ENCODE measurements around the gene MAP7D2. TPM values are rescaled to one million over a fixed set of nuclear protein-coding genes. Genes with fewer than 3 reads are reported as not detected.

The MAP7D2 gene
- total and polyA plus RNA-seq, 2 experiments from 2014 or later = 0.94 to 1.7 TPM

GRCh38 chrX:20135944-20136343 lies 19.2 kb upstream of the MAP7D2 start:
- no peak for TF ChIP-seq CTCF (IDR thresholded peaks at IDR 0.05; ENCODE audit: poor library complexity)
- H3K27me3 ChIP-seq = no peaks in the 10 kb centered on the region
- DNase-seq (ENCODE audit: low spot score) = no peak
- no peak overlapping the region for H3K4me2 ChIP-seq
- peaks cover 19% of the 10 kb centered on the region for H4K20me1 ChIP-seq (ENCODE audit: insufficient read depth, poor library complexity, severe bottlenecking)
- 71% methylated on average over 5 of the region's 5 CpGs for WGBS (ENCODE audit: low lambda C conversion rate, missing lambda C conversion rate)
- H3K4me3 ChIP-seq = no peak overlapping the region
- H3K27ac ChIP-seq = no peak overlapping the region
- peaks cover 38% of the 10 kb centered on the region for H3K79me2 ChIP-seq
- no peaks in the 10 kb centered on the region for H3K9me3 ChIP-seq (ENCODE audit: low read depth)
- H3K36me3 ChIP-seq (replicated peaks; ENCODE audit: insufficient read depth, low read depth) = no peaks in the 10 kb centered on the region
- H3K9me2 ChIP-seq (replicated peaks; ENCODE audit: insufficient read depth) = no peaks in the 10 kb centered on the region
- no peak overlapping the region for H2AFZ ChIP-seq
- H3K4me1 ChIP-seq (ENCODE audit: insufficient read depth) = no peaks in the 10 kb centered on the region

- Histone ChIP-seq H3K36me3 (replicated peaks; ENCODE audit: insufficient read depth, low read depth) (no peaks in the 10 kb centered on the region), H3K4me3 (no peak overlapping the region), H4K20me1 (ENCODE audit: insufficient read depth, poor library complexity, severe bottlenecking) (peaks cover 3% of the 10 kb centered on the region), H3K27ac (no peak overlapping the region), H3K9me3 (ENCODE audit: low read depth) (no peaks in the 10 kb centered on the region), H3K27me3 (no peaks in the 10 kb centered on the region), H3K9me2 (replicated peaks; ENCODE audit: insufficient read depth) (no peaks in the 10 kb centered on the region), H2AFZ (no peak overlapping the region), H3K4me2 (no peak overlapping the region), H3K79me2 (peaks cover 14% of the 10 kb centered on the region), H3K4me1 (ENCODE audit: insufficient read depth) (no peaks in the 10 kb centered on the region)
- no peak for TF ChIP-seq EZH2phosphoT487 (IDR thresholded peaks at IDR 0.05; ENCODE audit: low read depth, severe bottlenecking, unreplicated experiment)
- TF ChIP-seq CTCF (IDR thresholded peaks at IDR 0.05; ENCODE audit: poor library complexity) = no peak
- TF ChIP-seq EZH2 (IDR thresholded peaks at IDR 0.05; ENCODE audit: borderline replicate concordance) = no peak
- DNase-seq (ENCODE audit: low spot score) = no peak
- WGBS (ENCODE audit: low lambda C conversion rate, missing lambda C conversion rate) = 87% methylated on average over 1 of the region's 1 CpG
These were observed 16.0 kb upstream of the MAP7D2 start for GRCh38 chrX:20132666-20133065.

GRCh38 chrX:20130357-20130756 lies 13.7 kb upstream of the MAP7D2 start:
- no peak for DNase-seq (ENCODE audit: low spot score)
- Histone ChIP-seq H3K79me2 (peaks cover 2% of the 10 kb centered on the region), H4K20me1 (ENCODE audit: insufficient read depth, poor library complexity, severe bottlenecking) (no peaks in the 10 kb centered on the region), H3K27ac (no peak overlapping the region), H3K4me2 (no peak overlapping the region), H3K36me3 (replicated peaks; ENCODE audit: insufficient read depth, low read depth) (no peaks in the 10 kb centered on the region), H2AFZ (no peak overlapping the region), H3K4me1 (ENCODE audit: insufficient read depth) (no peaks in the 10 kb centered on the region), H3K4me3 (no peak overlapping the region), H3K9me3 (ENCODE audit: low read depth) (no peaks in the 10 kb centered on the region), H3K27me3 (no peaks in the 10 kb centered on the region), H3K9me2 (replicated peaks; ENCODE audit: insufficient read depth) (no peaks in the 10 kb centered on the region)
- TF ChIP-seq CTCF (IDR thresholded peaks at IDR 0.05; ENCODE audit: poor library complexity) (no peak), EZH2phosphoT487 (IDR thresholded peaks at IDR 0.05; ENCODE audit: low read depth, severe bottlenecking, unreplicated experiment) (no peak), EZH2 (IDR thresholded peaks at IDR 0.05; ENCODE audit: borderline replicate concordance) (no peak)
- WGBS (ENCODE audit: low lambda C conversion rate, missing lambda C conversion rate) = 91% methylated on average over 1 of the region's 1 CpG

- Histone ChIP-seq H3K79me2 (peaks cover 2% of the 10 kb centered on the region), H3K36me3 (replicated peaks; ENCODE audit: insufficient read depth, low read depth) (no peaks in the 10 kb centered on the region)
- TF ChIP-seq EZH2 (IDR thresholded peaks at IDR 0.05; ENCODE audit: borderline replicate concordance) (no peak), EZH2phosphoT487 (IDR thresholded peaks at IDR 0.05; ENCODE audit: low read depth, severe bottlenecking, unreplicated experiment) (no peak), CTCF (IDR thresholded peaks at IDR 0.05; ENCODE audit: poor library complexity) (no peak)
These were observed 12.8 kb upstream of the MAP7D2 start for GRCh38 chrX:20129547-20129946.

More at GRCh38 chrX:20129547-20129946, 12.8 kb upstream of the MAP7D2 start:
- H3K9me3 ChIP-seq (ENCODE audit: low read depth) = no peaks in the 10 kb centered on the region
- WGBS (ENCODE audit: low lambda C conversion rate, missing lambda C conversion rate) = 75% methylated on average over 1 of the region's 1 CpG
- no peak overlapping the region for H3K4me2 ChIP-seq
- H2AFZ ChIP-seq = no peak overlapping the region
- no peaks in the 10 kb centered on the region for H3K9me2 ChIP-seq (replicated peaks; ENCODE audit: insufficient read depth)
- no peaks in the 10 kb centered on the region for H4K20me1 ChIP-seq (ENCODE audit: insufficient read depth, poor library complexity, severe bottlenecking)
- H3K27me3 ChIP-seq = no peaks in the 10 kb centered on the region
- DNase-seq (ENCODE audit: low spot score) = no peak
- H3K4me3 ChIP-seq = no peak overlapping the region
- H3K4me1 ChIP-seq (ENCODE audit: insufficient read depth) = no peaks in the 10 kb centered on the region
- H3K27ac ChIP-seq = no peak overlapping the region

Measured in hepatocyte (in vitro differentiated cells).